ENCODE measurements around the gene LGI4.

Gene LGI4

GRCh38 chr19:35134601-35135242 is at the start of gene LGI4:
Gene LGI4, minus strand, starts transcription at chr19:35135059. Its CDS starts 379 bp downstream, at chr19:35134680.
- Histone ChIP-seq H2AFZ (ENCODE audit: low read depth, low read length) (no peak within 1 kb of the TSS), H3K9me3 (ENCODE audit: low read length) (no peaks in the 10 kb centered on the region), H3K4me3 (ENCODE audit: low read length) (peak within 1 kb of the TSS; percentile 16), H3K36me3 (ENCODE audit: insufficient read depth, low read length) (no peaks in the 10 kb centered on the region), H3K4me1 (ENCODE audit: insufficient read depth, low read length) (peaks cover 35% of the 10 kb centered on the region), H3K27me3 (ENCODE audit: insufficient read depth, low read length) (no peaks in the 10 kb centered on the region)

GRCh38 chr19:35184267-35184666 is 49.4 kb upstream of the LGI4 start:
- no peak overlapping the region for H3K4me3 ChIP-seq (ENCODE audit: low read length)
- H2AFZ ChIP-seq (ENCODE audit: low read depth, low read length) = no peak overlapping the region
- no peaks in the 10 kb centered on the region for H3K27me3 ChIP-seq (ENCODE audit: insufficient read depth, low read length)
- H3K4me1 ChIP-seq (ENCODE audit: insufficient read depth, low read length) = no peaks in the 10 kb centered on the region
- no peaks in the 10 kb centered on the region for H3K9me3 ChIP-seq (ENCODE audit: low read length)
- H3K36me3 ChIP-seq (ENCODE audit: insufficient read depth, low read length) = no peaks in the 10 kb centered on the region

GRCh38 chr19:35181387-35181786 is 46.5 kb upstream of the LGI4 start:
- H3K4me3 ChIP-seq (ENCODE audit: low read length) = no peak overlapping the region
- peaks cover 2% of the 10 kb centered on the region for H3K9me3 ChIP-seq (ENCODE audit: low read length)
- no peak overlapping the region for H2AFZ ChIP-seq (ENCODE audit: low read depth, low read length)

GRCh38 chr19:35179830-35180229 is 45.0 kb upstream of the LGI4 start:
- Histone ChIP-seq H3K9me3 (ENCODE audit: low read length) (peaks cover 2% of the 10 kb centered on the region), H3K4me3 (ENCODE audit: low read length) (no peak overlapping the region), H2AFZ (ENCODE audit: low read depth, low read length) (no peak overlapping the region), H3K4me1 (ENCODE audit: insufficient read depth, low read length) (peaks cover 2% of the 10 kb centered on the region), H3K36me3 (ENCODE audit: insufficient read depth, low read length) (no peaks in the 10 kb centered on the region), H3K27me3 (ENCODE audit: insufficient read depth, low read length) (no peaks in the 10 kb centered on the region)

More at GRCh38 chr19:35181387-35181786, 46.5 kb upstream of the LGI4 start:
- Histone ChIP-seq H3K4me1 (ENCODE audit: insufficient read depth, low read length) (no peaks in the 10 kb centered on the region), H3K36me3 (ENCODE audit: insufficient read depth, low read length) (no peaks in the 10 kb centered on the region), H3K27me3 (ENCODE audit: insufficient read depth, low read length) (no peaks in the 10 kb centered on the region)

- H3K36me3 ChIP-seq (ENCODE audit: insufficient read depth, low read length) = no peaks in the 10 kb centered on the region
- H3K4me1 ChIP-seq (ENCODE audit: insufficient read depth, low read length) = peaks cover 2% of the 10 kb centered on the region
- no peaks in the 10 kb centered on the region for H3K27me3 ChIP-seq (ENCODE audit: insufficient read depth, low read length)
- peaks cover 2% of the 10 kb centered on the region for H3K9me3 ChIP-seq (ENCODE audit: low read length)
- no peak overlapping the region for H2AFZ ChIP-seq (ENCODE audit: low read depth, low read length)
- no peak overlapping the region for H3K4me3 ChIP-seq (ENCODE audit: low read length)
These were observed 43.8 kb upstream of the LGI4 start for GRCh38 chr19:35178701-35179100.

- Histone ChIP-seq H3K27me3 (ENCODE audit: insufficient read depth, low read length) (no peaks in the 10 kb centered on the region), H3K4me1 (ENCODE audit: insufficient read depth, low read length) (peaks cover 2% of the 10 kb centered on the region), H3K36me3 (ENCODE audit: insufficient read depth, low read length) (no peaks in the 10 kb centered on the region), H2AFZ (ENCODE audit: low read depth, low read length) (no peak overlapping the region), H3K4me3 (ENCODE audit: low read length) (no peak overlapping the region), H3K9me3 (ENCODE audit: low read length) (peaks cover 3% of the 10 kb centered on the region)
These were observed 42.8 kb upstream of the LGI4 start for GRCh38 chr19:35177377-35178274.

GRCh38 chr19:35176181-35176570 is 41.3 kb upstream of the LGI4 start:
- peaks cover 3% of the 10 kb centered on the region for H3K9me3 ChIP-seq (ENCODE audit: low read length)
- H3K36me3 ChIP-seq (ENCODE audit: insufficient read depth, low read length) = no peaks in the 10 kb centered on the region
- H3K4me1 ChIP-seq (ENCODE audit: insufficient read depth, low read length) = peaks cover 2% of the 10 kb centered on the region
- H3K27me3 ChIP-seq (ENCODE audit: insufficient read depth, low read length) = no peaks in the 10 kb centered on the region
- no peak overlapping the region for H2AFZ ChIP-seq (ENCODE audit: low read depth, low read length)
- H3K4me3 ChIP-seq (ENCODE audit: low read length) = no peak overlapping the region

GRCh38 chr19:35174226-35174625 is 39.4 kb upstream of the LGI4 start:
- H3K27me3 ChIP-seq (ENCODE audit: insufficient read depth, low read length) = no peaks in the 10 kb centered on the region
- no peak overlapping the region for H2AFZ ChIP-seq (ENCODE audit: low read depth, low read length)
- H3K36me3 ChIP-seq (ENCODE audit: insufficient read depth, low read length) = no peaks in the 10 kb centered on the region
- no peak overlapping the region for H3K4me3 ChIP-seq (ENCODE audit: low read length)
- H3K9me3 ChIP-seq (ENCODE audit: low read length) = peaks cover 3% of the 10 kb centered on the region
- peaks cover 2% of the 10 kb centered on the region for H3K4me1 ChIP-seq (ENCODE audit: insufficient read depth, low read length)

- H2AFZ ChIP-seq (ENCODE audit: low read depth, low read length) = no peak overlapping the region
- H3K4me3 ChIP-seq (ENCODE audit: low read length) = no peak overlapping the region
- no peaks in the 10 kb centered on the region for H3K36me3 ChIP-seq (ENCODE audit: insufficient read depth, low read length)
- H3K27me3 ChIP-seq (ENCODE audit: insufficient read depth, low read length) = no peaks in the 10 kb centered on the region
- peaks cover 3% of the 10 kb centered on the region for H3K4me1 ChIP-seq (ENCODE audit: insufficient read depth, low read length)
- peaks cover 2% of the 10 kb centered on the region for H3K9me3 ChIP-seq (ENCODE audit: low read length)
These were observed 36.9 kb upstream of the LGI4 start for GRCh38 chr19:35171730-35172129.

GRCh38 chr19:35170359-35171061 is 35.7 kb upstream of the LGI4 start:
- H3K4me1 ChIP-seq (ENCODE audit: insufficient read depth, low read length) = peaks cover 9% of the 10 kb centered on the region
- H3K36me3 ChIP-seq (ENCODE audit: insufficient read depth, low read length) = no peaks in the 10 kb centered on the region
- H2AFZ ChIP-seq (ENCODE audit: low read depth, low read length) = no peak overlapping the region
- H3K27me3 ChIP-seq (ENCODE audit: insufficient read depth, low read length) = no peaks in the 10 kb centered on the region
- H3K4me3 ChIP-seq (ENCODE audit: low read length) = no peak overlapping the region
- peaks cover 3% of the 10 kb centered on the region for H3K9me3 ChIP-seq (ENCODE audit: low read length)

- H3K27me3 ChIP-seq (ENCODE audit: insufficient read depth, low read length) = no peaks in the 10 kb centered on the region
- peaks cover 3% of the 10 kb centered on the region for H3K9me3 ChIP-seq (ENCODE audit: low read length)
- no peaks in the 10 kb centered on the region for H3K36me3 ChIP-seq (ENCODE audit: insufficient read depth, low read length)
- H3K4me3 ChIP-seq (ENCODE audit: low read length) = no peak overlapping the region
- H2AFZ ChIP-seq (ENCODE audit: low read depth, low read length) = no peak overlapping the region
- peaks cover 16% of the 10 kb centered on the region for H3K4me1 ChIP-seq (ENCODE audit: insufficient read depth, low read length)
These were observed 34.5 kb upstream of the LGI4 start for GRCh38 chr19:35169221-35169995.

- H3K27me3 ChIP-seq (ENCODE audit: insufficient read depth, low read length) = no peaks in the 10 kb centered on the region
These were observed 33.3 kb upstream of the LGI4 start for GRCh38 chr19:35168196-35168595.

More at GRCh38 chr19:35168196-35168595, 33.3 kb upstream of the LGI4 start:
- Histone ChIP-seq H3K36me3 (ENCODE audit: insufficient read depth, low read length) (no peaks in the 10 kb centered on the region), H3K4me1 (ENCODE audit: insufficient read depth, low read length) (peaks cover 25% of the 10 kb centered on the region), H3K4me3 (ENCODE audit: low read length) (no peak overlapping the region), H3K9me3 (ENCODE audit: low read length) (peaks cover 2% of the 10 kb centered on the region), H2AFZ (ENCODE audit: low read depth, low read length) (no peak overlapping the region)
